Suprapubic skin (tissue), 4 donors: ENCODE measurements around the gene MGAT5. TPM values are rescaled to one million over a fixed set of nuclear protein-coding genes. Genes with fewer than 3 reads are reported as not detected.

Experiments
- DNase-seq, 2 donors: peaks; one replicate each; pipeline ENCODE4 v3.0.0-alpha.2; 2019; ENCODE audit warnings: low spot score in 2 of 2
- H3K27ac ChIP-seq: fragments of 200-600 bp; sonication (generic); one replicate; pipeline ENCODE4 v1.5.1; 2019
- H3K27me3 ChIP-seq: fragments of 200-600 bp; sonication (generic); one replicate; pipeline ENCODE4 v1.5.1; 2019
- H3K36me3 ChIP-seq: fragments of 200-600 bp; sonication (generic); one replicate; pipeline ENCODE4 v1.5.1; 2019
- H3K4me1 ChIP-seq: fragments of 200-600 bp; sonication (generic); one replicate; pipeline ENCODE4 v1.5.1; 2019
- H3K4me3 ChIP-seq: fragments of 200-600 bp; sonication (generic); one replicate; pipeline ENCODE4 v1.5.1; 2019; ENCODE audit warnings: mild to moderate bottlenecking
- H3K9me3 ChIP-seq: fragments of 200-600 bp; sonication (generic); one replicate; pipeline ENCODE4 v1.5.1; 2019
- EP300 ChIP-seq: sonication (generic); formaldehyde crosslinking; IDR thresholded peaks from one replicate; pipeline ENCODE4 v1.6.1; 2017; ENCODE audit warnings: antibody characterized with exemption
- POLR2A ChIP-seq, 2 donors: fragments of 450-650 bp; IDR thresholded peaks; one replicate each; pipeline ENCODE4 v1.6.1; 2017; ENCODE audit warnings: antibody characterized with exemption in 2 of 2, mild to moderate bottlenecking in 2 of 2, moderate library complexity in 2 of 2
- POLR2AphosphoS5 ChIP-seq, 3 donors: sonication (generic); formaldehyde crosslinking; IDR thresholded peaks; one replicate each; pipeline ENCODE4 v1.6.1; 2017; ENCODE audit warnings: antibody characterized with exemption in 3 of 3
- WGBS: methylation state at CpG from one replicate; pipeline ENCODE4 v1.1.5; 2018; 5-methylcytosine and 5-hydroxymethylcytosine counted together
- total RNA-seq, 4 donors: library from RNA; depleted of rRNA; stranded (reverse); fragments of >200 nt; gene quantifications; one replicate each; pipeline ENCODE4 v1.1.0, GENCODE V29; 2016
- TF ChIP-seq, protein P1 (sequence below), 2 donors: fragments of 200-600 bp in 1 of 2; fragments of 450-650 bp in 1 of 2; sonication (generic) in 1 of 2; IDR thresholded peaks; one replicate each; pipeline ENCODE4 v1.5.1; 2016 to 2019; ENCODE audit warnings: antibody characterized with exemption in 2 of 2, mild to moderate bottlenecking in 1 of 2, moderate library complexity in 1 of 2

Gene MGAT5
- total RNA-seq, 4 donors from 2014 or later, result 16.9 to 42.1 (median 32.9) TPM

DNA sequence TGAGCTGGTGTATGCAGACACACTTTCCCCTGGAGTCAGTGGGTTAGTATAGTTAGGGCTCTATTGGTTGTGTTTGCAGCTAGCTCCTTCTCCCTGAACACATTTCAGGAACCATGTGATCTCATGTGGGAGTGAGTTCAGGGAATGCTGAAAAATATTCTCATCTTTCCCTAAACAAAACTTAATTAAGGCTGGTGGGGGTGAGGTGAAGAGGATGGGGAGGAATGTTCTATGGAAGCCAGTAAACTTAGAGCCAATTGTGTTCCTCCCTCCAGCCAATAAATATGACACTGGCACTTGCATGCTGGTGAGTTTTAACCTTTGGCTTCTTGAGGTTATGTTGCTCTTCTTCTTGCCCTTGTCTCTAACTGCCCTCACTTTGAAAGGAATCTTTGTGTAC is 952 bp downstream of the MGAT5 start:
- H3K27ac ChIP-seq, result no peak overlapping the region
- TF ChIP-seq EP300 (no peak), POLR2A (IDR thresholded peaks at IDR 0.05) (no peak), POLR2AphosphoS5 (IDR thresholded peaks at IDR 0.05) (no peak)
- TF ChIP-seq, protein P1, sequence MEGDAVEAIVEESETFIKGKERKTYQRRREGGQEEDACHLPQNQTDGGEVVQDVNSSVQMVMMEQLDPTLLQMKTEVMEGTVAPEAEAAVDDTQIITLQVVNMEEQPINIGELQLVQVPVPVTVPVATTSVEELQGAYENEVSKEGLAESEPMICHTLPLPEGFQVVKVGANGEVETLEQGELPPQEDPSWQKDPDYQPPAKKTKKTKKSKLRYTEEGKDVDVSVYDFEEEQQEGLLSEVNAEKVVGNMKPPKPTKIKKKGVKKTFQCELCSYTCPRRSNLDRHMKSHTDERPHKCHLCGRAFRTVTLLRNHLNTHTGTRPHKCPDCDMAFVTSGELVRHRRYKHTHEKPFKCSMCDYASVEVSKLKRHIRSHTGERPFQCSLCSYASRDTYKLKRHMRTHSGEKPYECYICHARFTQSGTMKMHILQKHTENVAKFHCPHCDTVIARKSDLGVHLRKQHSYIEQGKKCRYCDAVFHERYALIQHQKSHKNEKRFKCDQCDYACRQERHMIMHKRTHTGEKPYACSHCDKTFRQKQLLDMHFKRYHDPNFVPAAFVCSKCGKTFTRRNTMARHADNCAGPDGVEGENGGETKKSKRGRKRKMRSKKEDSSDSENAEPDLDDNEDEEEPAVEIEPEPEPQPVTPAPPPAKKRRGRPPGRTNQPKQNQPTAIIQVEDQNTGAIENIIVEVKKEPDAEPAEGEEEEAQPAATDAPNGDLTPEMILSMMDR (IDR thresholded peaks at IDR 0.05), result no peak
- peaks cover 6% of the 10 kb centered on the region for H3K36me3 ChIP-seq
- no peak for DNase-seq
- H3K4me1 ChIP-seq, result peaks cover 30% of the 10 kb centered on the region
- H3K9me3 ChIP-seq, result no peaks in the 10 kb centered on the region
- H3K4me3 ChIP-seq, result no peak overlapping the region
- H3K27me3 ChIP-seq, result no peaks in the 10 kb centered on the region

DNA sequence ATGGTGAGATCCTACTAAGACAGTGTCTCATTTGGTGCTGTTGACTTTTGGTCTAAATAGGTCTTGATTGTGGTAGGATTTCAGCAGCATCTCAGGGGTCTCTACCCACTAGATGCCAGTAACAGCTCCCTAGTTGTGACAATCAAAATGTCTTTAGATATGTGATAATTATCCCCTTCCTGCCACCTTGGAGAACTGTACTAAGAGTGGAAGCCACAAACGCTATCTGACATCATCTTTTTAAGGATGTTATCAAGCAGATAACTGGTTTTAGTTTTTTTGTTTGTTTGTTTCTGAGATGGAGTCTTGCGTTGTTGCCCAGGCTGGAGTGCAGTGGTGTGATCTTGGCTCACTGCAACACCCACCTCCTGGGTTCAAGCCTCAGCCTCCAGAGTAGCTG is 3.1 kb downstream of the MGAT5 start:
- H3K9me3 ChIP-seq, result no peaks in the 10 kb centered on the region
- no peak for TF ChIP-seq EP300
- TF ChIP-seq POLR2AphosphoS5 (IDR thresholded peaks at IDR 0.05), result no peak
- TF ChIP-seq, protein P1 (IDR thresholded peaks at IDR 0.05), result no peak
- no peak for TF ChIP-seq POLR2A (IDR thresholded peaks at IDR 0.05)
- no peak overlapping the region for H3K27ac ChIP-seq
- H3K36me3 ChIP-seq, result peaks cover 6% of the 10 kb centered on the region
- WGBS, result 85% methylated on average over 2 of the region's 2 CpGs
- H3K4me3 ChIP-seq, result no peak overlapping the region
- H3K27me3 ChIP-seq, result no peaks in the 10 kb centered on the region
- peaks cover 42% of the 10 kb centered on the region for H3K4me1 ChIP-seq
- DNase-seq, result no peak

DNA sequence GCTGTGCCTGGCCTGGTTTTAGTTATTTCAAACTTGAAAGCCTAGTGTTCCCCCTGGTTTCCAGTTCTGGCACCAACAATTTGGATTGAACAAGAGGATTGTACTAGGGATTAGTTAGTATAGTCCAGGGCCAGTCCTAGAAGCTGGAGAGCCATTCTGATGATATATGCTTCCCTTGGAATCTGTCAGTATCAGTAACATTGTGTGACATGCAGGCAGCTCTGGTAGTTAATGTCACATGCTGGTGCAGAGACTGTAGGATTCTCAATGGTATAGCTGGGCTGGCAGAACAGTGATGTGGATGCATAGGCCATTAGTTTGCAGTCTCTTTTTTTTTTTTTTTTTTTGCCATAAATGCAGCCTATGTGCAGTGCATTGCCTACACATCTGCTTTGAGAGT is 3.6 kb downstream of the MGAT5 start:
- no peak overlapping the region for H3K4me3 ChIP-seq
- no peak for DNase-seq
- H3K4me1 ChIP-seq, result peaks cover 42% of the 10 kb centered on the region
- H3K27ac ChIP-seq, result no peak overlapping the region
- no peak for TF ChIP-seq POLR2AphosphoS5 (IDR thresholded peaks at IDR 0.05)
- H3K9me3 ChIP-seq, result no peaks in the 10 kb centered on the region
- H3K27me3 ChIP-seq, result no peaks in the 10 kb centered on the region
- H3K36me3 ChIP-seq, result peaks cover 6% of the 10 kb centered on the region

DNA sequence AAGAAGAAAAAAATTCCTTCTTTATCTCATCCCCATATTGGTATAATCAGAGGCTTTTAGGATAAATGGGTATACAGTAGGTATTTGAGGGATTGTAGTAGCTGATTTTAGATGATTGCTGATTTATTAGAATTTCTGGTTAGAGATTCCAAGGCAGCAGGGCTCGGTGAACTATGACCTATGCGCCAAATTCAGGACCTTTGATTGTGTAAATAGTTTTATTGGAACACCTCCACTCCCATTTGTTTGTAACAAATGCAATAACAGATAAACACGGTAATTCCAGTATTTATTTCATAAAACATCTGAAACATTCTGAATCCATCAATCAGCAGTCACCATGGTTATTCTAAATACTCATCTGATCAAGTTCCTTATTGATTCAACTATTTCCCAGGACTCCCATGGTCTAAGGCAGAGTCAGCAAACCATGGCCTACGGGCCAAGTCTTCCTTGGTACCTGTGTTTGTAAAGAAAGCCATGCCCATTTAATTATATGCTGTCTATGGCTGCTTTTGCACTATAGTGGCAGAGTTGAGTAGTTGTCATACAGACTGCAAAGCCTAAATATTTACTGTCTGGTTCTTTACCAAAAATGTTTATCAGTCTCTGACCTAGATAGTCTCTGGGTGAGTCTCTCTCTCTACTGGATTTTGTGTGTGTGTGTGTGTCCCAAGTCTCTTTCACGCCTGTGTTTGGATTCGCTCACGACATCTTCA is 4.3 kb downstream of the MGAT5 start:
- Histone ChIP-seq H3K9me3 (no peaks in the 10 kb centered on the region), H3K36me3 (peaks cover 6% of the 10 kb centered on the region), H3K4me1 (peaks cover 40% of the 10 kb centered on the region), H3K4me3 (no peak overlapping the region), H3K27ac (no peak overlapping the region), H3K27me3 (no peaks in the 10 kb centered on the region)
- WGBS, result 88% methylated on average over 7 of the region's 7 CpGs
- DNase-seq, result no peak
- no peak for TF ChIP-seq POLR2A (IDR thresholded peaks at IDR 0.05)
- TF ChIP-seq, protein P1 (IDR thresholded peaks at IDR 0.05), result no peak
- TF ChIP-seq POLR2AphosphoS5 (IDR thresholded peaks at IDR 0.05), result no peak
- TF ChIP-seq EP300, result no peak

DNA sequence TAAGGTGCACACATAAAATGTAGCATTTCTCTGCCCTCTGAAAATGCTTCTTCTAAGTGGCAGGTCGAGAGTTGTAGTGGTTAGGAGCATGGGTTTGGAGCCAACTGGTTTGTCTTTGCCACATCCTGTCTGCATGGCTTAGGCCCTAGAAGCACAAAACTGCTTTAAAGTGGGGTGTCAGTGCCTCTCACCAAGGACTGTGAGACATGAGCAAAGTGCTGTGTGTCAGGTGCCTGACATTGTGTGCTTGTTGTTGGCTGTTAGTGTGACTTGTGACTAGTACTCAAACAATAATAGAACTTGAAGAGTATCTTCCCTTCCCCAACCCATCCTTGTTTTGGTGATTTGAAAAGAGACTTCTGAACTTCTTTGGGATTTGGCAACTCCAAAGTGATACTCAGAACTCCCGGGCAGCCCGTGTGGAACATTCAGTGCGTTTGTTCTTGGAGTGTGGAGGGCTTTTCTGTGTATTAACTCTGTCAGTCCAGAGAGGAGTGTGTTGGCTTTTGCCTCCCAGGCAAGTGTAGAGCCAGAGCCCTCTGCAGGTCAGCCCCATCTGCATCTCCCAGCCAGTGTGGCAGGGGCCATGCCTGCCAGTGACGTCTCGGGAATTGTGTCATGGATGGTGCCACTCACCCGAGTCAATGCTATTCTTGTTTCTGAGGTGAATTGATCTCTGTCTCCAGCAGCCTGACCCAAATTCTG is 5.0 kb downstream of the MGAT5 start:
- DNase-seq, result no peak

More for the DNA sequence above, 5.0 kb downstream of the MGAT5 start:
- TF ChIP-seq EP300 (no peak), POLR2A (IDR thresholded peaks at IDR 0.05) (no peak), POLR2AphosphoS5 (IDR thresholded peaks at IDR 0.05) (no peak)
- TF ChIP-seq, protein P1 (IDR thresholded peaks at IDR 0.05), result no peak
- H3K9me3 ChIP-seq, result no peaks in the 10 kb centered on the region
- no peak overlapping the region for H3K27ac ChIP-seq
- peaks cover 6% of the 10 kb centered on the region for H3K36me3 ChIP-seq
- H3K4me1 ChIP-seq, result peaks cover 33% of the 10 kb centered on the region
- H3K4me3 ChIP-seq, result no peak overlapping the region
- WGBS, result 74% methylated on average over 7 of the region's 7 CpGs
- H3K27me3 ChIP-seq, result no peaks in the 10 kb centered on the region
